NCI-H1092 (cell line): ENCODE results near the gene DDOST.

ENCODE experiments used
- DNase-seq: peaks from one replicate; lab custom pipeline; 2025; lab: John Stamatoyannopoulos, UW

DDOST gene

GRCh38 chr1:20660363-20660762 is 806 bp downstream of the DDOST start:
- no peak for DNase-seq

- no peak for DNase-seq
Measured at GRCh38 chr1:20658166-20658915, 2.8 kb downstream of the DDOST start.

DNA sequence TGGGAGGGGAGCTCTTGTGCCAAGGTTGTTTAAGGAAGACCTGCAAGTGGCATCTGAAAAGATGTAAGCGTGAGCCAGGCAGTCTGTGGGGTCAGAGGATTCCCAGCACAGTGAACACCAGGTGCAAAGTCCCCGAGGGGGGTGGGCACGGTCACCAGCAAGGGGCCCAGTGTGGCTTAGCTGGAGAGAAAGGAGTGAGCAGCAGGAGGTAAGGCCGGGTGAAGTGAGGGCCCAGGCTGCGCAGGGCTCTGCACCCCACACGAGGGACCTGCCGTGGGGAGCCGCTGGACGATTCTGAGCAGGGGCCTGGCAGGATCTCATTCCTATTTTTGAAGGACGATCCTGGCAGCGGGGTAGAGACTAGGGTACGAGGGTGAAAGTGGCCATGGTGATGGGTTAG is 4.1 kb downstream of the DDOST start:
- no peak for DNase-seq

- no peak for DNase-seq
Measured at GRCh38 chr1:20654104-20654690, 7.0 kb downstream of the DDOST start.

DNA sequence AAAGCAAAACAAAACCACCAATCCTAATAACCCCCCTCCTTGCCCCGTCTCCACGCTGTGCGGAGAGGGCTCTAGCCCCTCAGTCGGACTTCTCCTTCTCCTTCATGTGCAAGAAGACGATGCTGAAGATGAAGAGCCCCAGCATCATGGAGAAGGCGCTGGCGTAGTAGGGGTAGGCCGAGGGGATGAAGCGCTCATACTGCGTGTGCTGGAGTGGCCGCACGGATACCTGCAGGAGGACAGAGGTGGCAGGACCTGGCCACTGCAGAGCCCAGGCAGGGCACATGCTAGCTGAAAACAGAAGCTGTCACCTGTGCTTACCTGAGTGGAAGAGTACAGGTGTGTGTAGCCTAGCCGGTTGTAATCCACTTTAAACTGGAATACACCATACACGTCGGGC is 8.9 kb downstream of the DDOST start:
- DNase-seq: no peak

- DNase-seq: no peak
Measured at GRCh38 chr1:20648946-20649345, 12.2 kb downstream of the DDOST start.

- no peak for DNase-seq
Measured at GRCh38 chr1:20648438-20648837, 12.7 kb downstream of the DDOST start.

- DNase-seq: no peak
Measured at GRCh38 chr1:20645414-20645813, 15.8 kb downstream of the DDOST start.

DNA sequence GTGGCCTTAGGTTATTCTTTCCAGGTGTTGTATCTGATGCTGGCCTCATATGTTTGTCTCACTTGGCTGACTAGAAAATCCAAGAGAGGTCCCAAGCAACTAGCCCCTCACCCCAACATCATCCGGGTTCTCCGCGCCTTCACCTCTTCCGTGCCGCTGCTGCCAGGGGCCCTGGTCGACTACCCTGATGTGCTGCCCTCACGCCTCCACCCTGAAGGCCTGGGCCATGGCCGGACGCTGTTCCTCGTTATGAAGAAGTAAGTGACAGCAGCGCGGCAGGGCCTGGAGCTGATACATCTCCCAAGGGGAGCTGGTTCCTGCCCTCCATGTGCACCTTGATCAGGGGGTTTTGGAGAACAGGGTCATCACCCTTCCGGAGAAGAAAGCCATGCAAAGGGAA is 16.8 kb downstream of the DDOST start:
- DNase-seq: no peak

DNA sequence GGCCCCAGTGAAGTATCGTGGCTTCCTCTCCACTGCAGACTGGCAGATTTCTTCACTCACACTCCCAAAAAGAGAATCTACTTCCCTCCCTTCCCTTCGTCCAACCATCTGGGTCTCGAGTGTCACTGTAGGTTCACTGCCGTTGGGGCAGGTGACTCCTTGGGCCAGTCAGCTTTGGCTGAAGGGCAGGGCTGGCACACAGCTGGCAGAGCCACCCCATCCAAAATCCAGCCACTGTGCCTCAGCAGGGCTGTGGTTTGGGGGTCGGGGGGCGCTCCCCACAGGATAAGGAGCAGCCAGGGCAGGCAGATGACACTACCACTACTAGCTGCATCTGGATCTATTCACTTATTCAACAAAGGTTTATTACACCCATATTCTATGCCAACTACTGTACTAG is 18.1 kb downstream of the DDOST start:
- no peak for DNase-seq

DNA sequence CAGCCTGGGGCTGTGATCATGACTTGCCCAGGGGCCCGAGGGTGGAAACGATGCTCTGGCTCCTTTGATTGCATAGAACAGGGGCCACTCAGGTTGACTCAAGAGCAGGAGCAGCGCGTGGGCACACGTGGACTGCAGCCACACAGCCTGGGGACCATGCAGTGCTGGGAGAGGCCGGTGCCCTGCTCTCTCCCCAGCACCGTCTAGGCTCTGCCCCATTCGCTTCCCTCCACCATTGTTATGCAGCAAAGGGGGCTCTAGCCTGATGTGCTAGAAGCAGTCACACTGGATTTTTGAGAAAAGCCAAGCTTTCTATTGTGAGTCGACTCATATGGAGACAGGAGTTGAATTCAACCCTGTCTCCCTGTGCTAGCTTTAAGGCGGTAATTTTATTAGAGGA is 19.2 kb downstream of the DDOST start:
- DNase-seq: no peak

DNA sequence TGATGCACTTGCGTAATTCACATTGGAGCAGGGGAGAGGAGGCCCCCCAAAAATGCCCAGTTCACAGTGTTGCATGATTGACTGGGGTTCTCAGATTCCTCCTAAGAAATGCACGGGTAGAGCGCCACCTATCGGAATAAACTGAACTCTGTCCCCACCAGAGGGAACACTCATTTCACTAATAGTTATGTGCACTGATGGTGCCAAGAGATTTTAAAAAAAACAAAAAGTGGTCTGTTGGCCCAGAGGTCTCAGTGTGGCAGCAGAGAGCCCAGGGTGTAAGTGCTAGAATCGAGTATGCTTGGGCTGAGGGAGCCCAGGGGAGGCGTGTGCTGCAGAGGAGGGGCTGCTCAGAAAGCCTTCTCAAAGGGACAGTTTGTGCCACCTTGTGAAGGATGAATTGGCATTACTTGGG is 21.0 kb downstream of the DDOST start:
- DNase-seq: peak; percentile 22

GRCh38 chr1:20636785-20637347 is 24.3 kb downstream of the DDOST start:
- no peak for DNase-seq

- DNase-seq: no peak
Measured at GRCh38 chr1:20634594-20635084, 26.5 kb downstream of the DDOST start.

DNA sequence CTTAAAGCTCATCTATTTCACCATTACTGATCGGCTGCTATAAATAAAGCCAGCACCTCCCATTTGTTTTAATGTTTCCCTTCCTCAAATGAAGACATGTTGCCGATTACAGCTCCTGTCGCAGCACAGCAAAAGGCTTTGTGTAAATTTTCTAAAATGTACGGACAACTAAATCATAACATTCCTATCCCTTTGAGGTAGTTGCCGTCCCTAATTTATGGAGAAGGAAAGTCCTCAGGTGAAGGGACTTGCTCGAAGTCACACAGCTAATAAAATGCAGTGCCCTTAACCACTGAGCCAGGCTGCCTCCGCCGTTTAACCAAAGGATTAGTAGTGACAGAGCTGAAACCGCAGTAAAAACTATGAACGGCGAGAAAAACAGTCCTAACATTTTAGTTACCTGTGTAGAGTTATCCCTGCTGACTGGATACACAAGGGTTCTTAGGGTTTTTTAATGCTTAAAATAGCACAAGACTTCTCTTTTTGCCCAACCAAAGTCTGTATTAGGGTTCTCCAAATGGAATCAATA is 27.0 kb downstream of the DDOST start:
- DNase-seq: no peak

DNA sequence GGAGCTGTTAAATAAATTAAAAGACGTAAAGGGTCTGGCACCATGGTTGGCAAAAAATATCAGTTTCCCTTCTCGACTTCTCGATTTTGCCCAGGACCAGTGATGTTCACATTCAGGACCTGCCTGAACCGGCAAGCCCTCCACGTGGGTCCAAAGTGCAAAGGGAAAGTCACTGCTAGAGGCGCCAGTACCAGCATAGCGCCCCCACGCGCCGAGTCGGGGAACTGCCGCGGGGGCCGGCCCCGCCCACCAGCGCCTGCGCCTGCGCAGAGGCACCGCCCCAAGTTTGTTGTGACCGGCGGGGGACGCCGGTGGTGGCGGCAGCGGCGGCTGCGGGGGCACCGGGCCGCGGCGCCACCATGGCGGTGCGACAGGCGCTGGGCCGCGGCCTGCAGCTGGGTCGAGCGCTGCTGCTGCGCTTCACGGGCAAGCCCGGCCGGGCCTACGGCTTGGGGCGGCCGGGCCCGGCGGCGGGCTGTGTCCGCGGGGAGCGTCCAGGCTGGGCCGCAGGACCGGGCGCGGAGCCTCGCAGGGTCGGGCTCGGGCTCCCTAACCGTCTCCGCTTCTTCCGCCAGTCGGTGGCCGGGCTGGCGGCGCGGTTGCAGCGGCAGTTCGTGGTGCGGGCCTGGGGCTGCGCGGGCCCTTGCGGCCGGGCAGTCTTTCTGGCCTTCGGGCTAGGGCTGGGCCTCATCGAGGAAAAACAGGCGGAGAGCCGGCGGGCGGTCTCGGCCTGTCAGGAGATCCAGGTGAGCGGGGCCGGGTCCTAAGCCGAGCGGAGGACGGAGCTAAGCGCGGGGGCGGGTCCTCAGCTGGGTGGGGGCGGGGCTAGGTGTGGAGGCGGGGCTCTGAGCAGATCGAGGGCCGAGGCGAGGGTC is 27.7 kb downstream of the DDOST start, which contains the start of gene PINK1:
PINK1 (plus strand) TSS at position 269 of the 875 bp plus-strand sequence; CDS start at position 360, 91 bp downstream.
- DNase-seq: peak; percentile 66

DNA sequence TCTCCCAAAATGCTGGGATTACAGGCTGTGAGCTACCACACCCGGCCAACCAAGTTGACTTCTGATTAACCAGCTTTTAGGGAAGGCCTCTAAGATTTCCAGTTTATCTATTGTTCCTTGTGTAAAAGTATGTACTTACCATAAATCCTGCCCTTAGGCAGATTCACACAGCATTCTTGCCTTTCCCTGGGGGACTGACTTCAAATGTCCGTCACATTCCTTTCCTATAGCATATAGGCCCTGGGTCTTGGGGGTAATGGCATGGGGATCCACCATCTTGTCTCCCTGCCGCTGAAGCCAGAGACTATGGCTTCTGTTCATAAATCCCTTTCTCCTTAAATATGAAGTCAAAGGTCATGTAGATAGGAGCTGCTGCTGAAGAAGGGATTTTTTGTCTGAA is 28.8 kb downstream of the DDOST start:
- DNase-seq: no peak

- no peak for DNase-seq
Measured at GRCh38 chr1:20630729-20631128, 30.4 kb downstream of the DDOST start.

- DNase-seq: no peak
Measured at GRCh38 chr1:20626524-20626923, 34.6 kb downstream of the DDOST start.

- DNase-seq: no peak
Measured at GRCh38 chr1:20626098-20626427, 35.1 kb downstream of the DDOST start.

GRCh38 chr1:20625176-20626097 is 35.7 kb downstream of the DDOST start:
- DNase-seq: no peak
